SK-N-SH treated with all-trans-retinoic acid at 6 μM for 48 hours (cell line): ENCODE measurements around the gene VAC14.

ENCODE experiments used
- ATAC-seq: fragments of 200-7000 bp; cut with Tn5 transposase; 3 replicates; pipeline ENCODE4 v1.9.1; 2020; ENCODE audit warnings: mild to moderate bottlenecking, moderate library complexity
- ARNTL ChIP-seq: fragments of 450-650 bp; formaldehyde crosslinking; IDR thresholded peaks from 2 replicates; pipeline ENCODE4 v1.5.0; 2020; ENCODE audit warnings: low read depth, mild to moderate bottlenecking, moderate library complexity, borderline replicate concordance
- CREB5 ChIP-seq: fragments of 250-450 bp; sonication (Bioruptor Pico); IDR thresholded peaks from 2 replicates; pipeline ENCODE4 v1.5.1; 2020; ENCODE audit warnings: low read depth, mild to moderate bottlenecking, moderate library complexity
- CSDC2 ChIP-seq: fragments of 250-450 bp; sonication (Bioruptor Pico); IDR thresholded peaks from 2 replicates; pipeline ENCODE4 v1.5.0; 2020; ENCODE audit warnings: mild to moderate bottlenecking, moderate library complexity
- CSRNP3 ChIP-seq: fragments of 250-450 bp; sonication (Bioruptor Pico); IDR thresholded peaks from 2 replicates; pipeline ENCODE4 v1.5.1; 2021; ENCODE audit warnings: mild to moderate bottlenecking, moderate library complexity
- ESRRG ChIP-seq: fragments of 250-450 bp; sonication (Bioruptor Pico); IDR thresholded peaks from 2 replicates; pipeline ENCODE4 v1.6.1; 2021; ENCODE audit warnings: mild to moderate bottlenecking
- GLIS3 ChIP-seq: fragments of 250-450 bp; sonication (Bioruptor Pico); IDR thresholded peaks from 2 replicates; pipeline ENCODE4 v1.5.0; 2020; ENCODE audit warnings: mild to moderate bottlenecking, moderate library complexity
- ISL1 ChIP-seq: fragments of 250-450 bp; sonication (Bioruptor Pico); IDR thresholded peaks from 2 replicates; pipeline ENCODE4 v2.1.2; 2022; ENCODE audit warnings: mild to moderate bottlenecking, moderate library complexity
- PATZ1 ChIP-seq: fragments of 250-450 bp; sonication (Bioruptor Pico); IDR thresholded peaks from 2 replicates; pipeline ENCODE4 v1.8.0; 2020; ENCODE audit warnings: mild to moderate bottlenecking, moderate library complexity, borderline replicate concordance
- POU6F1 ChIP-seq: fragments of 250-450 bp; sonication (Bioruptor Pico); IDR thresholded peaks from 2 replicates; pipeline ENCODE4 v1.8.0; 2021; ENCODE audit warnings: low read depth, mild to moderate bottlenecking, moderate library complexity, borderline replicate concordance
- PPARA ChIP-seq: fragments of 250-450 bp; sonication (Bioruptor Pico); IDR thresholded peaks from 2 replicates; pipeline ENCODE4 v1.5.0; 2020; ENCODE audit warnings: mild to moderate bottlenecking, borderline replicate concordance
- RARB ChIP-seq: fragments of 250-450 bp; sonication (Bioruptor Pico); IDR thresholded peaks from 2 replicates; pipeline ENCODE4 v1.8.0; 2021; ENCODE audit warnings: mild to moderate bottlenecking, moderate library complexity
- SNAI2 ChIP-seq: fragments of 250-450 bp; sonication (Bioruptor Pico); IDR thresholded peaks from 2 replicates; pipeline ENCODE4 v1.5.0; 2020; ENCODE audit warnings: mild to moderate bottlenecking, moderate library complexity
- TOX ChIP-seq: fragments of 250-450 bp; sonication (Bioruptor Pico); IDR thresholded peaks from 2 replicates; pipeline ENCODE4 v1.8.0; 2021; ENCODE audit warnings: mild to moderate bottlenecking, moderate library complexity, borderline replicate concordance
- TSHZ2 ChIP-seq: fragments of 250-450 bp; sonication (Bioruptor Pico); IDR thresholded peaks from 2 replicates; pipeline ENCODE4 v1.5.0; 2020; ENCODE audit warnings: mild to moderate bottlenecking, moderate library complexity
- ZC3H10 ChIP-seq: fragments of 250-450 bp; sonication (Bioruptor Pico); IDR thresholded peaks from 2 replicates; pipeline ENCODE4 v1.5.1; 2021; ENCODE audit warnings: mild to moderate bottlenecking, moderate library complexity
- ZFP30 ChIP-seq: fragments of 450-650 bp; formaldehyde crosslinking; IDR thresholded peaks from 2 replicates; pipeline ENCODE4 v1.5.0; 2022; ENCODE audit warnings: mild to moderate bottlenecking, moderate library complexity
- ZNF565 ChIP-seq: fragments of 450-650 bp; formaldehyde crosslinking; conservative IDR thresholded peaks from 2 replicates; pipeline ENCODE4 v1.5.0; 2020; ENCODE audit warnings: low read depth, mild to moderate bottlenecking, moderate library complexity
- ZNF70 ChIP-seq: fragments of 450-650 bp; formaldehyde crosslinking; IDR thresholded peaks from 2 replicates; pipeline ENCODE4 v1.5.0; 2020; ENCODE audit warnings: mild to moderate bottlenecking, moderate library complexity
- ZNF8 ChIP-seq: fragments of 450-650 bp; formaldehyde crosslinking; IDR thresholded peaks from 2 replicates; pipeline ENCODE4 v1.5.0; 2020; ENCODE audit warnings: mild to moderate bottlenecking, moderate library complexity

The VAC14 gene

GRCh38 chr16:70752426-70752825 is 48.5 kb downstream of the VAC14 start (continued):
- no peak for TF ChIP-seq POU6F1 (CRISPR knock-in tag)
- TF ChIP-seq PPARA (CRISPR knock-in tag): no peak
- no peak for TF ChIP-seq CREB5 (CRISPR knock-in tag)
- TF ChIP-seq, all 23 proteins: peak for 0

- TF ChIP-seq CSDC2 (CRISPR knock-in tag): no peak
- no peak for TF ChIP-seq ZFP30
- TF ChIP-seq ISL1 (CRISPR knock-in tag): no peak
- TF ChIP-seq ESRRG (CRISPR knock-in tag): no peak
- TF ChIP-seq PPARA (CRISPR knock-in tag): no peak
- no peak for ATAC-seq
Measured at GRCh38 chr16:70751593-70751992, 49.4 kb downstream of the VAC14 start.

GRCh38 chr16:70750893-70751467 is 50.0 kb downstream of the VAC14 start:
- peak; percentile 40 for ATAC-seq
- TF ChIP-seq ZFP30: no peak

GRCh38 chr16:70749681-70750601 is 51.0 kb downstream of the VAC14 start:
- no peak for ATAC-seq
- TF ChIP-seq ZFP30 (no peak), PPARA (CRISPR knock-in tag) (no peak), ZNF565 (CRISPR knock-in tag) (no peak), GLIS3 (no peak), PATZ1 (CRISPR knock-in tag) (no peak), RARB (CRISPR knock-in tag) (no peak), TOX (CRISPR knock-in tag) (no peak), ISL1 (CRISPR knock-in tag) (no peak), ZNF8 (CRISPR knock-in tag) (no peak), TSHZ2 (CRISPR knock-in tag) (no peak), ARNTL (CRISPR knock-in tag) (no peak)
- TF ChIP-seq, all 23 proteins: peak for 0

- no peak for ATAC-seq
- no peak for TF ChIP-seq POU6F1 (CRISPR knock-in tag)
- no peak for TF ChIP-seq ZNF70
- no peak for TF ChIP-seq ARNTL (CRISPR knock-in tag)
- no peak for TF ChIP-seq CREB5 (CRISPR knock-in tag)
- TF ChIP-seq ZC3H10 (CRISPR knock-in tag): no peak
- no peak for TF ChIP-seq CSRNP3 (CRISPR knock-in tag)
- TF ChIP-seq ZFP30: no peak
- TF ChIP-seq ZNF8 (CRISPR knock-in tag): no peak
- no peak for TF ChIP-seq SNAI2 (CRISPR knock-in tag)
- TF ChIP-seq CSDC2 (CRISPR knock-in tag): no peak
- TF ChIP-seq ESRRG (CRISPR knock-in tag): no peak
Measured at GRCh38 chr16:70749006-70749678, 51.8 kb downstream of the VAC14 start.
